ENCODE results near the gene LRRC15. TPM values are rescaled to one million over a fixed set of nuclear protein-coding genes. Genes with fewer than 3 reads are reported as not detected.
A peak's percentile ranks its signal among the peaks of the same experiment; 100 is the strongest.

Gene LRRC15
- total RNA-seq, 2 donors from 2014 or later, result not detected

DNA sequence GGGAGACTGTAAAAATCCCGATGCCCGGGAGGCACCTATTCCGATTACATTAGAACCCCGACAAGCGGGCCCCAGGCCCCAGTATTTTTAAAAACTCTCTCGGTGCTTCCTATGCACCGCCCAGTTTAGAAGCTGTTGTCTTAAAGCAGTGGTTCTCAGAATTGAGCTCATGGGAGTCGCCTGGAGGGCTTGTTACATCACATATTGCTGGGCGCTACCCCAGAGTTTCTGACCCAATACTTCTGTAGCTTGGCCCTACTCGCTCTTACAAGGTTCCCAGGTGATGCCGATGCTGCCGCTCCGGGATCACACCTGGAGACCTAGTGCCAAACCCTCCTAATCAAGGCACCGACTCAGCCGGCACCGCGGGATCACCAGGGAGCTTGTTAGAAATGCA lies 53.6 kb downstream of the LRRC15 start:
- Mint-ChIP-seq H3K9me3 (peaks cover 11% of the 10 kb centered on the region), H3K36me3 (ENCODE audit: low read depth) (no peaks in the 10 kb centered on the region), H3K4me1 (peaks cover 5% of the 10 kb centered on the region), H3K27ac (no peak overlapping the region), H3K27me3 (peaks cover 16% of the 10 kb centered on the region), H3K4me3 (peak overlapping the region; percentile 81)
- peak; percentile 42 for ATAC-seq (replicated peaks)

DNA sequence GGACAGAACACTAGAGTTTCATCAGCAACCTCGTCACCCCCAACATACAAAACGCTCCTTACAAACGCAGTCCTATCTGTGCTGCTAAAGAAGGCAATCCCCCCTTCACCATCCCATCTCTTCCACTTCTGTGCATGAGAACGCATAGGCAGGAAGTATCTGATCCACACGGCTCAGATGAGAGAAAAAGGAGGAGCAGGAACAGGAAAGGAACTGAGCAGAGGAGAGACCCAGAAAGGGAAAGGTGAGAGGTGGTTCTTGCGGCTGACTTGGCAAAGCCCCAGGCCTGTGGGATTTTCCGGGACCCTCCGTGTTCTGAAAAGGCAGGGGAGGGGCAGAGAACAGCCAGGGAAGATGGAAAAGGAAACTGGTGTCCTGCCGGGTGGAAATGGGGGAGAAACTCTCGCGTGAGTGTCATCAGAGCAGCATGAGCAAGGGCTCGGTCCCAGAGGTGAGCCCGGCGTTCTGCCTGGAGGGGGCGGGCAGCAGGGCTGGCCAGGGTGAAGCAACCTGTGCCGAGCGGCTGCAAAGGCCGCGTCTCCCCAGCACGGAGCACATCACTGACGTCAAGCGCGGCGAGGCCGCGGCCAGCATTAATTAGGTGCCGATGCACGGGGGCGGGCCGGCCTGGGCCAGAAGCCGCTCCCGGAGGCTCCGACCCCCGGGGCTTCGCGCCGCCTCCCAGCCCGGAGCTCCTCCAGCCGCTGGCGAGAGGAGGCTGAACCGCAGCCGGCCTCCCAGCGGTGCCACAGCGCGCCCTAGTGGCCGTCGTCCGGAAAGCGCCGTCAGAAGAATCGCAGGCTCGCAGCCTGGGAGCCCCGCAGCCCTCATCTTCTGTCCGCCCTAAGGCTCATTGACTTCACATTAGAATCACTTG lies 54.2 kb downstream of the LRRC15 start:
- H3K4me1 Mint-ChIP-seq, result peaks cover 5% of the 10 kb centered on the region

DNA sequence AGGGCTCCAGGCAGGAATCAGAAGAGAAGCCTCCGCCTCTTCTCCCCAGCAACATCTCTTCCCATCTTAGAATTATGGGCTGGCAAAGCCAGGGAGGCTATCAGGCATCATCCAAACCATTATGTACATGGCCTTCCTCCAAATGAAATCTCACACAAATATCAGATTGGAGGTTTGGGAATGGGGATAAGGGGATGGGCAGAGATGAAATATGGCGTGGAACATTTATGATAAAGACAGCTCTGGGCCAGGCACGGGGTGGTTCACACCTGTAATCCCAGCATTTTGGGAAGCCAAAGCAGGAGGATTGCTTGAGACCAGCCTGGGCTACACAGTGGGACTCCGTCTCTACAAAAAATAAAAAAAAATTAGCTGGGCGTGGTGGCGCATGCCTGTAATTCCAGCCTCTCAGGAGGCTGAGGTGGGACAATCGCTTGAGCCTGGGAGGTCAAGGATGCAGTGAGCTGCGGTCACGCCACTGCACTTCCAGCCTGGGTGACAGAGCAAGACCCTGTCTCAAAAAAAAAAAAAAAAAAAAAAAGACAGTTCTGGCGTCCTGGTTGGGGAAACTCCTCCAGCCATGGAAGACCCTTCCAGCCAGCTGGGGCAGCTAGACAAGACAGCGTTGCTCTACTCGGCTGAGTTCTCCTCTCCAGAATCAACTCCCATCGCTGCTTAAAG lies 55.0 kb downstream of the LRRC15 start:
- H3K4me1 Mint-ChIP-seq, result peaks cover 5% of the 10 kb centered on the region
- peak overlapping the region; percentile 81 for H3K4me3 Mint-ChIP-seq
- H3K9me3 Mint-ChIP-seq, result peaks cover 7% of the 10 kb centered on the region
- H3K36me3 Mint-ChIP-seq (ENCODE audit: low read depth), result no peaks in the 10 kb centered on the region
- peak overlapping the region; percentile 64 for H3K27ac Mint-ChIP-seq
- H3K27me3 Mint-ChIP-seq, result peaks cover 16% of the 10 kb centered on the region
- ATAC-seq (replicated peaks), result no peak

More for the DNA sequence above, 54.2 kb downstream of the LRRC15 start:
- Mint-ChIP-seq H3K9me3 (peaks cover 11% of the 10 kb centered on the region), H3K27me3 (peaks cover 16% of the 10 kb centered on the region), H3K27ac (peak overlapping the region; percentile 64), H3K4me3 (peak overlapping the region; percentile 81), H3K36me3 (ENCODE audit: low read depth) (no peaks in the 10 kb centered on the region)
- peak; percentile 90 for ATAC-seq (replicated peaks)

DNA sequence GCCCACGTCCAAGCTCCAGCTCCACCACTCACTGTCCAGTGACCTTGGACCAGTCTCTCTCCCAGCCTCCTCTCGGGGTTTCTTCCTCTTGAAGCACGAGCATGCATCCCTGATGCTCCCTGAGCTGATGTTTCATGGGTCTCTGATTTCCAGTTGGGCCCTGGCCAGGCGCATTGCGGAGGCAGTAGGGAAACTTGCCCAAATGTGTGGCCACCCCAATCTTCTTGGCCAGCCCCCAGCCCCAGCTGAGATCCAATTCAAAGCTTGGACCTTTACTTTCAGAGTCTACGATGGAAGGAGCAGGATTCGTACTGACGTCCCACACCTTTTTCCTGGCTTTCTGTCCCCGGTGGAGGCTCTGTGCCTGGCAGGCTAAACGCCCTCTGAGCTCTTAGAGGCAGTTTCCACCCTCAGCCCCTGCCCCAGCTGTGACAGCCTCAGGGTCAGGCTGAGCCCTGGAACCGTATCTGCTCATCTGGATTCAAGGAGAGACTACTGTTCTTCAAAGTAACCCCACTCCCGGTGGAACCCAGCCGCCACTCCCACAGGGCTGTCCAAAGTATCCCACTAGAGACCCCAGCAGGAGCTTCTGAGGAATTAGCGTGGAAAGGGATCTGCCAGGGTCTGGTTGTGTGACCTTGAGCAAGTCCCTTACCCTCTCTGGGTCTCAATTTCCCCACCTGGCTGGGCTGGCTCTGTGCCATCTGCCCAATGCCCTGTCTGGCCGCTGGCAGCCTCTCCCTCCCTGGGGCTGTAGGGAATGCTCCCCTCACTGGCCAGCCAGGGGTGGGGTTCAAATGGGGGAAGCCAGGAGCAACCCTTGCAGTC lies 55.8 kb downstream of the LRRC15 start:
- Mint-ChIP-seq H3K36me3 (ENCODE audit: low read depth) (no peaks in the 10 kb centered on the region), H3K4me3 (no peak overlapping the region), H3K27me3 (peaks cover 16% of the 10 kb centered on the region), H3K9me3 (no peaks in the 10 kb centered on the region), H3K4me1 (peaks cover 10% of the 10 kb centered on the region), H3K27ac (no peak overlapping the region)
- ATAC-seq (replicated peaks), result no peak

DNA sequence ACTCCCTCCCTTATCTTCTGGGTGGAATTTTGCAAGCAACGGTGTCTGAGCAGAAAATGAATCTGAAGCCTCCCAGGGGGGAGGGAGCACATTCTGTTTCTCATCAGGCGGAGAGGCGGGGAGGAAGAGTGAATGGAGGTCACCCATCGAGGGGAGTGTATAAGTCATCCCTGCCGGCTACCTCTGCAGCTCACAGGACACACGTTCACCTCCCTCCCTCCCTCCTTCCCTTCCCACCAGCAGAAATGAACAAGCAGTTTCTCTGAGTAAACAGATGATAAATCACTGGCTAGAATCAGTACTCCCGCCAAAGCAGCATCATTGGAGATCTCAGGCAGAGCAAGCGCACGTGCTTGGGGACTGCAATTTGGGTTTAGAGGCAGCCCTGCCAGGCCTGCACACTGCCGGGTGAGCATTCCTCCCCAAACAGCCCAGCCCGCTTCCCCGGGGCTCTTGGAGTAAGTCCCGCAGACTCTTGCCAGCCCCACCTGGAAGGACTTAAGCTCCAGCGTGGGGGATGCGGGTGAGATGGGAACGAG lies 56.7 kb downstream of the LRRC15 start:
- Mint-ChIP-seq H3K4me1 (peaks cover 12% of the 10 kb centered on the region), H3K4me3 (no peak overlapping the region), H3K27ac (no peak overlapping the region)

DNA sequence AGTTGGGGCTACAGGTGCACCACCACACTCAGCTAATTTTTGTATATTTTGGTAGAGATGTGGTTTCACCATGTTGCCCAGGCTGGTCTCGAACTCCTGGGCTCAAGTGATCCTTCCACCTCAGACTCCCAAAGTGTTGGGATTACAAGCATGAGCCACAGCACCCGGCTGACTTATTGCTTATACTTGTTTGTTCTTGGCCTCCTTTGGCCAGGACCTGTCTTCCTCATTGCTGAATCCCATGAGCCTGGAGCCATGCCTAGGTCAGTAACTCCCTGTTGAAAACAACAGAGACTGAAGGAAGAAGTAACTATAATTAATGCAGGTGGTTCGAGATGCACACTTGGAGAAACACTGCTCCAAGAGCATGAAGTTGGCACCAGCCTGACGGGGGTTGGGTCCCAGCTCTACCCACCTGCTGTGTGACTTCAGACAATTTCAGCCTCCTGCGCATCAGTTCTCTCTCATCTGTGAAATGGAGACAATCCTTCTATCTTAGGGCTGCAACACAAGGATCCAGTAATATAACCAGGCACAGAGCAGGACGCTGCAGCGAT lies 57.3 kb downstream of the LRRC15 start:
- Mint-ChIP-seq H3K4me1 (peaks cover 17% of the 10 kb centered on the region), H3K27me3 (peaks cover 10% of the 10 kb centered on the region), H3K36me3 (ENCODE audit: low read depth) (no peaks in the 10 kb centered on the region), H3K9me3 (no peaks in the 10 kb centered on the region), H3K4me3 (no peak overlapping the region), H3K27ac (no peak overlapping the region)
- no peak for ATAC-seq (replicated peaks)

More for the DNA sequence above, 56.7 kb downstream of the LRRC15 start:
- ATAC-seq (replicated peaks), result no peak
- no peaks in the 10 kb centered on the region for H3K36me3 Mint-ChIP-seq (ENCODE audit: low read depth)
- H3K9me3 Mint-ChIP-seq, result no peaks in the 10 kb centered on the region
- peaks cover 16% of the 10 kb centered on the region for H3K27me3 Mint-ChIP-seq

DNA sequence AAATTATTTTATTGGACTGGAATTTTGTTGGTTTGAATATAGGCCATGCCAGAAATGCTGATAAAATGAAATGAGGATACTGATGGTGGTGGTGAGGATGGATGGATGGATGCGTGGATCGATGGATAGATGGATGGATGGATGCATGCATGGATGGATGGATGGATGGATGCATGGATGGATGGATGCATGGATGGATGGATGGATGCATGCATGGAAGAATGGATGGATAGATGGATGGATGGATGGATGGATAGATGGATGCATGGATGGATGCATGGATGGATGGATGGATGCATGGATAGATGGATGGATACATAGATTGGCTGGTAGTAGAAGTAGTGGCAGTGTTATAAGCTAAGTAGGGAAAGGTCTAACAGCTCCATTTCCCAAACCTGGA lies 58.5 kb downstream of the LRRC15 start:
- Mint-ChIP-seq H3K36me3 (ENCODE audit: low read depth) (no peaks in the 10 kb centered on the region), H3K4me3 (no peak overlapping the region), H3K9me3 (no peaks in the 10 kb centered on the region), H3K4me1 (peaks cover 22% of the 10 kb centered on the region), H3K27me3 (peaks cover 4% of the 10 kb centered on the region), H3K27ac (no peak overlapping the region)
- no peak for ATAC-seq (replicated peaks)

DNA sequence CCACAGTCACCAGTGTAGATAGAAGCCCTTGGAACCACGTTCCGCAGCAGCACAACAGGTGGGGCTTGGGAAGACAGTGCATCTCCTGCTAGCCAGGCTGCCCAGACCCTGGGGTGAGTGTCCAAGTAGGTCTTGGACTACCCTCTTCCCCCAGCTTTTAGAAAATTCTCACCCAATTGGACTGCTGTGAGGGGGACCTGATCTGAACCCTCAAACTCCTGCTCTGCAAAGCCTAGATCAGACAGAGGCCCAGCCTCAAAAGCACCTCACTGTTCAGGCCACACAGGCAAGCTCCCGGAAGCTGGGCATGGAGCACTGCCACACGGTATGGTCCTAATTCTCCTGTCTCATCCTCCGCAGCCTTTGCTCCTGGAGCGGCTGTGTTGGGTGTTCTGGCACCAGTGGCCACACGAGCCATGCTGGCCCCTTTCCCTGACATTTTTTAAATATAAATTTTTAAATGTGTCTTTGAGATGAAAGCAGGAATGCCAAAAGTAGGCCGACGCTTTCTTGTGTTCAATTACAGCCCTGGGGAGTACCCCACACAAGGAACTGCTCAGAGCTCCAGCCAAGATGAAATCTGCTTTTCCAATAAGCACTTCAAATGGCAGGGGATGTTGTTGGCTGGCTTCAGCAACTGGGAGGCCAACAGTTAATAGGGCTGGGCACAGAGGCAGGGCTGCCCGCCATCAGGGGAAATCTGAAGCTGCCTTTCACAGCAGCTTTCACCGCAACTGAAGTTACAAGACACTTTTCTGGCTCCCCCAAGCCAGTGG lies 59.3 kb downstream of the LRRC15 start:
- Mint-ChIP-seq H3K4me1 (peaks cover 21% of the 10 kb centered on the region), H3K4me3 (no peak overlapping the region)

DNA sequence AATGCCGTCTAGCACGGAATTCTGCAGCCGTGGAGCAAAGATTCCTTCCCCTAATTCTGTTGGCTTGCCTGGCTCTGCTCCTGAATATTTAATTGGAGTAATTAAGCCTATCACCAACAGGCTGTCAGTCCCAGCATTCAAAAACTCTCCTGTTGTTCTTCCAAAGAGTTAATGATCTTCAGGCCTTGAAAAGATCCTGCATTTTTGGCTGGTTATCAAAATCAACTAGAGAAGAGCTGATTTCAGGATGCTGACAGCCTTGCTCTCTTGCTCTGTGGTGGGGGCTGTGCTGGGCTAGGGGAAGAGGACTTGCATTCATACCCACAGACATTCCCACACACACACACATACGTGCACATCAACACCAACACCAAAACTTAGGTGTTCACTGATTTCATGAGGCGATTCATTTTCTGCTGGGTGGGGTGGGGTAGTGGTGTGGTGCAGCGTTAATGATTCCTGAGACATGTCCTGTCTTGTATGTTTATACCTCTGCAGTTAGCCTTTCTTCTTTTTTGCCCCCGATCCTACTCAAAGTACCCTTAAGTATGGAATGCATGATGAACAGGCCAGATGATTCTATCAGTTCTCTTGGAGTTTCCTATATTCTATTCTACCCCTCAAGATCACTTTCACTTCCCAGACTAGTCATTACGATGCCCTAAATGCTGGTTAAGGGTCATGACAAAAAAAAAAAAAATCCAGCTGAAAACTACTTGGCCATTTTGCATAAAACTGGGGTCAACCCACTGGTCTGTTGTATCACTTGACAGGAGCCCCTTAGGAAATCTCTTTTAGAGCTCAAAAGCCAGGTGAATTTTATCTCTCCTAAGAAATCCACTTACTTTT lies 60.7 kb downstream of the LRRC15 start:
- H3K4me3 Mint-ChIP-seq, result peak overlapping the region; percentile 25
- peak overlapping the region; percentile 23 for H3K27ac Mint-ChIP-seq
- peaks cover 22% of the 10 kb centered on the region for H3K4me1 Mint-ChIP-seq

More for the DNA sequence above, 59.3 kb downstream of the LRRC15 start:
- Mint-ChIP-seq H3K27ac (no peak overlapping the region), H3K9me3 (no peaks in the 10 kb centered on the region), H3K36me3 (ENCODE audit: low read depth) (no peaks in the 10 kb centered on the region), H3K27me3 (peaks cover 4% of the 10 kb centered on the region)
- no peak for ATAC-seq (replicated peaks)

DNA sequence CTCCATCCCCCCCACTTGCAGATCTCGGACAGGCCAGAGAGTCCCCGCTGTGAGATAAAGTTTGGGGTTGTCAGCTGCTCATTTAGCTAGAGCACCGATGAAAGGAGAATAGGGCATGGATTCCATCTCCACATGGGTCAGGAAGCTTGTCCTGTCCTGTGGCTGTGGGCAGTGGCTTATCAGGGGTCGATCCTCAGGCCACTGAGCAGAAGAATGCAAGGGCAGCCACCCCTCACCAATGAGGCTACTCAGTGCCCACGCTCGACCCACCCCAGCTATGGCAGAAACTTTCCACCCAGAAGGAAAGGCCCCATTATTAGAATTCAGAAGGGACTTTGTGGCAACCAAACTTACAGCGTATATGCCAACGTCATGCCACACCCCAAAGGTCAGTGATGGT lies 61.7 kb downstream of the LRRC15 start:
- Mint-ChIP-seq H3K4me3 (peak overlapping the region; percentile 76), H3K9me3 (no peaks in the 10 kb centered on the region), H3K27me3 (no peaks in the 10 kb centered on the region), H3K36me3 (ENCODE audit: low read depth) (no peaks in the 10 kb centered on the region), H3K27ac (no peak overlapping the region), H3K4me1 (peaks cover 22% of the 10 kb centered on the region)
- ATAC-seq (replicated peaks), result no peak

More for the DNA sequence above, 60.7 kb downstream of the LRRC15 start:
- Mint-ChIP-seq H3K9me3 (no peaks in the 10 kb centered on the region), H3K36me3 (ENCODE audit: low read depth) (no peaks in the 10 kb centered on the region), H3K27me3 (no peaks in the 10 kb centered on the region)
- no peak for ATAC-seq (replicated peaks)

DNA sequence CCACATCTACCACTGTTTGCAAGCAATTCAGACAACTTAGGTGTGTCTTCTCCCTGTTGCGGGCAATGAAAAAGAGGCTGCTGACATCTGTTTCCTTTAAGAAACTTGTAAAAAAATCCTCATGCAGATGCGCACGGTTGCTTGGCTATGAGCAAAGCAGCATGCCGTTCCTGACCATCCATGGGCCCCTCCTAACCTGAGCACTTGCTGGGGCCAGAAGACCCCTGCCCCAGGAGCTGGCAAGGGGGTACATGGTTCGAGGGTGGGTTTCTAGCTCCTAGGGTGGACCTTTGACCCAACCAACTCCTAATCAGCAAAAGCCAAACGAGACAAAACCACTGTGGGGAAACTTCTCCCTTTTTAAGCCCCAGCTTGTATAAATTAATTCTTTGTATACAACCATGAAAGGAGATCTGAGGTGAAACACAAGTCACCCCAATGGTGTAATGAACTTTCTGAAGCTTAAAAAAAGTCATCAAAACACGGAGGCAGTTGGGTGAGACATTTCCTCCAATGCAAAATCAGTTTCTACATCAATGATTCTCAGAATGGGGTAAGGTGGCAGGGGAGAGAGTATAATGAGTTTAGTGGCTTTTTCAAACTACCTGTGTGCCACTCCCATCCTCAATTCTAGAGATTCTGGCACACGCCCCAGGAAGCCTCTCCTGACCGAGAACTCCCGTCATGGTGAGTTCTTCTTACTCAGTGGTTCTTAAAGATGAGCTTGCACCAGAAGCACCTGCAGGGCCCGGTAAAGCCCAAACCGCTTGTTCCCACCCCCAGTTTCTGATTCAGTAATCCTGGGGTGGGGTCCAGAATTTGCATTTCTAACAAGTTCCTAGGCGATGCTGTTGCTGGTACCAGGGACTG lies 62.5 kb downstream of the LRRC15 start:
- ATAC-seq (replicated peaks), result peak; percentile 85
- H3K36me3 Mint-ChIP-seq (ENCODE audit: low read depth), result no peaks in the 10 kb centered on the region
- peaks cover 22% of the 10 kb centered on the region for H3K4me1 Mint-ChIP-seq
- peak overlapping the region; percentile 78 for H3K27ac Mint-ChIP-seq
- no peaks in the 10 kb centered on the region for H3K27me3 Mint-ChIP-seq
- H3K9me3 Mint-ChIP-seq, result no peaks in the 10 kb centered on the region
- peak overlapping the region; percentile 76 for H3K4me3 Mint-ChIP-seq

DNA sequence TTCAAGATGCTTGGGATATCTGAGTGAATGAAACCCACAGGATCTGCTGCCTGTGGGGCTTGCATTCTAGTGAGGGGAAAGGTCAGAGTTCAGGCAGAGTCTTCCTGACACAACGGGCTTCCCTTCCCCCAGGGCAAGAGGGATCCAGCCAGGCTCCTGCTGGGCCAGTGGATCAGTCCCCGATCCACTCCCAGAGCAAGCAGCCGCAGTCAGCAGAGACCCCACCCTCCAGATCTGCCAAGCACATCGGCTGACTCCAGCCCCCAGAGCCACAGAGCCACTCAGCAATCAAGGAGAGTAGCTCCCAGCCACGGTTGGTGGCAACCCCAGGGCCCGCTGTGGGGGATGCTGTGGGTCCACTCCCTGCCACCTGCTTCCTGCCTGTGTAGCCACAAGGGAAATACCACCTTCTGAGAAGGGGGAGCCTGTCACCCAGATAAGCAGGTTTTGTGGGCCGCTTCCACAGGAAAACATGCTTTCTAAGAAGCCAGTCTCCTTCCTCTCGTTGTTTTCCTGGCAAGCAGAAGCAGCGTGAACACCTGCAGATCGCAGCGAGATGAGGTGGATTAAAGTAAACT lies 63.3 kb downstream of the LRRC15 start:
- H3K36me3 Mint-ChIP-seq (ENCODE audit: low read depth), result no peaks in the 10 kb centered on the region
- H3K4me3 Mint-ChIP-seq, result peak overlapping the region; percentile 76
- no peaks in the 10 kb centered on the region for H3K27me3 Mint-ChIP-seq
- ATAC-seq (replicated peaks), result peak; percentile 53
- H3K27ac Mint-ChIP-seq, result peak overlapping the region; percentile 78
- no peaks in the 10 kb centered on the region for H3K9me3 Mint-ChIP-seq
- H3K4me1 Mint-ChIP-seq, result peaks cover 22% of the 10 kb centered on the region

All from activated T-helper 17 cell treated with anti-CD3 and anti-CD28 coated beads, Interleukin-2, amount 50 U/mL, for 72 hours (primary cell).